H9 (cell line): Measurements from ENCODE around the gene UNC79. TPM values are rescaled to one million over a fixed set of nuclear protein-coding genes. Genes with fewer than 3 reads are reported as not detected.
"Not testable (repeated sequence)": the region's sequence is repeated elsewhere in the genome, so short reads cannot be mapped to it uniquely, and the experiment has no call there.

ENCODE experiments used
- DNase-seq: peaks from one replicate; pipeline ENCODE4 v3.0.0-alpha.2; 2017
- H2AFZ ChIP-seq: one replicate; pipeline ENCODE4 v1.6.1; 2013; ENCODE audit warnings: mild to moderate bottlenecking, low read length, control low read depth, moderate library complexity
- H2AK5ac ChIP-seq: 2 replicates; pipeline ENCODE4 v1.6.1; 2013; ENCODE audit warnings: low read length, control low read depth, mixed read lengths; ENCODE audit not compliant: insufficient read length
- H2BK120ac ChIP-seq: one replicate; pipeline ENCODE4 v1.6.1; 2013; ENCODE audit warnings: low read depth, mild to moderate bottlenecking, low read length, control low read depth, inconsistent platforms; ENCODE audit not compliant: poor library complexity, severe bottlenecking
- H2BK12ac ChIP-seq: 2 replicates; pipeline ENCODE4 v1.6.1; 2013; ENCODE audit warnings: low read length, control low read depth, mixed read lengths, low read depth; ENCODE audit not compliant: insufficient read length
- H2BK15ac ChIP-seq: 2 replicates; pipeline ENCODE4 v1.6.1; 2013; ENCODE audit warnings: low read depth, low read length, control low read depth
- H2BK20ac ChIP-seq: one replicate; pipeline ENCODE4 v1.6.1; 2013; ENCODE audit warnings: low read depth, mild to moderate bottlenecking, low read length, control low read depth, inconsistent platforms; ENCODE audit not compliant: poor library complexity, severe bottlenecking
- H2BK5ac ChIP-seq: 2 replicates; pipeline ENCODE4 v1.6.1; 2013; ENCODE audit warnings: low read length, control low read depth, mixed read lengths; ENCODE audit not compliant: insufficient read length
- H3K14ac ChIP-seq: 2 replicates; pipeline ENCODE4 v1.6.1; 2013; ENCODE audit warnings: low read length, control low read depth; ENCODE audit not compliant: insufficient read depth
- H3K18ac ChIP-seq: 2 replicates; pipeline ENCODE4 v1.6.1; 2013; ENCODE audit warnings: low read depth, mild to moderate bottlenecking, mixed read lengths, low read length, control low read depth; ENCODE audit not compliant: insufficient read length
- H3K23ac ChIP-seq: 2 replicates; pipeline ENCODE4 v1.6.1; 2013; ENCODE audit warnings: low read length, control low read depth, mixed read lengths, low read depth; ENCODE audit not compliant: insufficient read length
- H3K23me2 ChIP-seq: 2 replicates; pipeline ENCODE4 v1.6.1; 2013; ENCODE audit warnings: low read depth, mild to moderate bottlenecking, mixed read lengths, low read length, control low read depth; ENCODE audit not compliant: insufficient read length, poor library complexity, severe bottlenecking
- H3K27ac ChIP-seq: 2 replicates; pipeline ENCODE4 v1.5.1; 2013; ENCODE audit warnings: low read length, control low read depth, mixed read lengths, low read depth; ENCODE audit not compliant: insufficient read length
- H3K27me3 ChIP-seq: 2 replicates; pipeline ENCODE4 v1.6.1; 2013; ENCODE audit warnings: low read length, control low read depth, inconsistent platforms; ENCODE audit not compliant: insufficient read depth
- H3K4ac ChIP-seq: 2 replicates; pipeline ENCODE4 v1.6.1; 2013; ENCODE audit warnings: low read depth, mild to moderate bottlenecking, control low read depth, inconsistent platforms, low read length, moderate library complexity
- H3K4me1 ChIP-seq: 2 replicates; pipeline ENCODE4 v1.6.1; 2013; ENCODE audit warnings: low read length, control low read depth, inconsistent platforms; ENCODE audit not compliant: insufficient read depth
- H3K4me2 ChIP-seq: 2 replicates; pipeline ENCODE4 v1.6.1; 2013; ENCODE audit warnings: low read length, control low read depth, mixed read lengths; ENCODE audit not compliant: insufficient read length, insufficient read depth
- H3K56ac ChIP-seq: 2 replicates; pipeline ENCODE4 v1.6.1; 2013; ENCODE audit warnings: low read depth, mild to moderate bottlenecking, mixed read lengths, low read length, control low read depth; ENCODE audit not compliant: insufficient read length
- H3K79me1 ChIP-seq: 2 replicates; pipeline ENCODE4 v1.6.1; 2013; ENCODE audit warnings: low read depth, mild to moderate bottlenecking, moderate library complexity, low read length, control low read depth, inconsistent platforms; ENCODE audit not compliant: insufficient read depth, poor library complexity, severe bottlenecking
- H3K79me2 ChIP-seq: 2 replicates; pipeline ENCODE4 v1.6.1; 2013; ENCODE audit warnings: low read length, control low read depth, inconsistent platforms; ENCODE audit not compliant: insufficient read depth
- H3K9ac ChIP-seq: 2 replicates; pipeline ENCODE4 v1.6.1; 2013; ENCODE audit warnings: low read length, control low read depth, mixed read lengths; ENCODE audit not compliant: insufficient read length; ENCODE audit errors: extremely low read depth
- H3K9me3 ChIP-seq: one replicate; pipeline ENCODE4 v1.6.1; 2013; ENCODE audit warnings: low read depth, low read length, inconsistent platforms; ENCODE audit not compliant: control insufficient read depth
- H3T11ph ChIP-seq: one replicate; pipeline ENCODE4 v1.6.1; 2013; ENCODE audit warnings: mild to moderate bottlenecking, low read length, control low read depth, inconsistent platforms
- H4K20me1 ChIP-seq: one replicate; pipeline ENCODE4 v1.6.1; 2013; ENCODE audit not compliant: control insufficient read depth, insufficient read length, insufficient read depth
- H4K5ac ChIP-seq: 2 replicates; pipeline ENCODE4 v1.6.1; 2013; ENCODE audit warnings: low read depth, mild to moderate bottlenecking, mixed read lengths, low read length, control low read depth; ENCODE audit not compliant: insufficient read length
- H4K8ac ChIP-seq: replicated peaks from 2 replicates; pipeline ENCODE4 v1.6.1; 2013; ENCODE audit warnings: low read length, control low read depth, mixed read lengths, low read depth; ENCODE audit not compliant: insufficient read length
- H4K91ac ChIP-seq: 2 replicates; pipeline ENCODE4 v1.6.1; 2013; ENCODE audit warnings: low read depth, mild to moderate bottlenecking, moderate library complexity, mixed read lengths, low read length, control low read depth; ENCODE audit not compliant: insufficient read length
- H3K27ac Mint-ChIP-seq, 3 experiments: 2 replicates in 2 of 3; 3 replicates in 1 of 3; pipeline ENCODE4 v1.8.0; 2020 to 2021; ENCODE audit warnings: mixed read lengths in 3 of 3, mild to moderate bottlenecking in 1 of 3, moderate library complexity in 1 of 3
- H3K27me3 Mint-ChIP-seq: 2 replicates; pipeline ENCODE4 v1.8.0; 2021; ENCODE audit warnings: low read depth, mild to moderate bottlenecking, moderate library complexity, mixed read lengths
- H3K36me3 Mint-ChIP-seq, 3 experiments: 2 replicates in 2 of 3; 3 replicates in 1 of 3; pipeline ENCODE4 v1.8.0; 2020 to 2021; ENCODE audit warnings: low read depth in 3 of 3, mixed read lengths in 3 of 3; ENCODE audit not compliant: insufficient read depth in 1 of 3
- H3K4me1 Mint-ChIP-seq, 2 experiments: 2 replicates each; pipeline ENCODE4 v1.8.0; 2020; ENCODE audit warnings: mixed read lengths in 2 of 2
- H3K4me3 Mint-ChIP-seq, 2 experiments: 2 replicates in 1 of 2; 3 replicates in 1 of 2; pipeline ENCODE4 v1.8.0; 2020 to 2021; ENCODE audit warnings: mild to moderate bottlenecking in 2 of 2, mixed read lengths in 2 of 2, moderate library complexity in 1 of 2
- H3K9me3 Mint-ChIP-seq, 2 experiments: 2 replicates in 1 of 2; 3 replicates in 1 of 2; pipeline ENCODE4 v1.8.0; 2020; ENCODE audit warnings: mild to moderate bottlenecking in 2 of 2, mixed read lengths in 2 of 2, moderate library complexity in 1 of 2
- CTCF ChIP-seq: fragments of 200-600 bp; sonication (generic); conservative IDR thresholded peaks from 3 replicates; pipeline ENCODE4 v1.8.0; 2021; ENCODE audit warnings: antibody characterized with exemption, mild to moderate bottlenecking
- WGBS: extraction: QIAGEN DNeasy Blood & Tissue Kit; methylation state at CpG from one replicate; pipeline ENCODE4 v1.1.7; 2013; ENCODE audit warnings: missing lambda C conversion rate, low lambda C conversion rate, mixed read lengths; ENCODE audit not compliant: insufficient read length; ENCODE audit errors: extremely low coverage; 5-methylcytosine and 5-hydroxymethylcytosine counted together
- total RNA-seq: library from RNA; stranded (reverse); gene quantifications from 2 replicates; pipeline ENCODE4 v1.2.1, GENCODE V29; 2021

Gene UNC79
- total RNA-seq, 1 experiment from 2014 or later: 3.0 TPM

- Histone ChIP-seq H2AK5ac (no peak overlapping the region), H3K79me2 (no peaks in the 10 kb centered on the region), H4K8ac (no peak overlapping the region), H3K23me2 (no peaks in the 10 kb centered on the region), H3K14ac (no peak overlapping the region), H2BK120ac (no peak overlapping the region), H2BK20ac (no peak overlapping the region), H4K5ac (no peak overlapping the region), H3K9me3 (no peaks in the 10 kb centered on the region), H3K9ac (no peak overlapping the region), H2BK5ac (no peak overlapping the region), H3K79me1 (no peaks in the 10 kb centered on the region), H3K56ac (no peak overlapping the region), H2BK15ac (no peak overlapping the region), H4K20me1 (no peaks in the 10 kb centered on the region), H3K27me3 (no peaks in the 10 kb centered on the region), H3K4ac (no peak overlapping the region), H4K91ac (no peak overlapping the region), H3K4me2 (no peak overlapping the region), H3K27ac (no peak overlapping the region), H2AFZ (no peak overlapping the region), H3K23ac (no peak overlapping the region), H3K18ac (no peak overlapping the region), H3T11ph (no peak overlapping the region), H3K4me1 (no peaks in the 10 kb centered on the region), H2BK12ac (no peak overlapping the region)
- Mint-ChIP-seq H3K36me3 (no peaks in the 10 kb centered on the region), H3K4me1 (peaks cover 0 to 2% of the 10 kb centered on the region in 2 experiments; a peak in 2 of 4 replicates), H3K27ac (no peak overlapping the region), H3K9me3 (no peaks in the 10 kb centered on the region; a peak in 1 of 5 replicates), H3K4me3 (no peak overlapping the region), H3K27me3 (no peaks in the 10 kb centered on the region)
- WGBS: no CpG with 5 or more reads among the region's 3 CpGs
- no peak for TF ChIP-seq CTCF
- no peak for DNase-seq
Observed at GRCh38 chr14:93410893-93411292, 19.8 kb upstream of the UNC79 start.

GRCh38 chr14:93425136-93425535 lies 5.6 kb upstream of the UNC79 start:
- H2BK12ac ChIP-seq, H3K18ac ChIP-seq, H3K4me2 ChIP-seq, H3K9ac ChIP-seq, H2BK120ac ChIP-seq, H3K79me1 ChIP-seq, H3K23me2 ChIP-seq, H3K4me1 ChIP-seq, H3K27ac Mint-ChIP-seq, H3K4me3 Mint-ChIP-seq, H3T11ph ChIP-seq, H3K14ac ChIP-seq, H4K20me1 ChIP-seq, H3K4ac ChIP-seq, H2BK5ac ChIP-seq, H3K27me3 ChIP-seq, H4K8ac ChIP-seq, H4K91ac ChIP-seq, H2AK5ac ChIP-seq, H3K79me2 ChIP-seq, H3K27ac ChIP-seq, H3K23ac ChIP-seq, H2AFZ ChIP-seq, H2BK20ac ChIP-seq, H3K56ac ChIP-seq, DNase-seq, H3K9me3 ChIP-seq, H4K5ac ChIP-seq, H2BK15ac ChIP-seq: not testable (repeated sequence)
- WGBS: no CpG with 5 or more reads among the region's 1 CpG
- Mint-ChIP-seq H3K9me3 (peaks cover 39 to 40% of the 10 kb centered on the region in 2 experiments), H3K4me1 (peaks cover 10 to 23% of the 10 kb centered on the region in 2 experiments), H3K36me3 (peaks cover 7 to 49% (median 12%) of the 10 kb centered on the region in 3 experiments; a peak in 6 of 7 replicates), H3K27me3 (peaks cover 10% of the 10 kb centered on the region)
